Esophagus muscularis mucosa (tissue), 3 donors: Measurements from ENCODE around the gene ABCC4.

ENCODE experiments used
- CTCF ChIP-seq, 3 experiments: fragments of 200-600 bp in 2 of 3; fragments of 450-650 bp in 1 of 3; sonication (generic) in 2 of 3; IDR thresholded peaks; one replicate each; pipeline ENCODE4 v1.5.1; 2017 to 2019; ENCODE audit warnings: antibody characterized with exemption in 3 of 3, mild to moderate bottlenecking in 2 of 3, moderate library complexity in 1 of 3
- POLR2A ChIP-seq: fragments of 450-650 bp; IDR thresholded peaks from one replicate; pipeline ENCODE4 v1.6.1; 2017; ENCODE audit warnings: antibody characterized with exemption, moderate library complexity, mild to moderate bottlenecking, low read depth

- TF ChIP-seq CTCF (IDR thresholded peaks at IDR 0.05), result no peak
- no peak for TF ChIP-seq POLR2A
These were observed 176.3 kb downstream of the ABCC4 start for GRCh38 chr13:95124959-95125358.
